HG03457 (cell line): ENCODE results near the gene ESPNL.

Source experiments
- ATAC-seq: cut with Tn5 transposase; IDR thresholded peaks from one replicate; pipeline ENCODE4 v1.9.1; 2021; ENCODE audit warnings: moderate number of reproducible peaks; ENCODE audit not compliant: unreplicated experiment

The ESPNL gene

GRCh38 chr2:238075397-238075796, 24.7 kb upstream of the ESPNL start:
- ATAC-seq, result no peak

- no peak for ATAC-seq
These were observed 22.8 kb upstream of the ESPNL start for GRCh38 chr2:238077292-238077691.

GRCh38 chr2:238079874-238080327, 20.2 kb upstream of the ESPNL start:
- ATAC-seq, result no peak

GRCh38 chr2:238080518-238080917, 19.6 kb upstream of the ESPNL start:
- ATAC-seq, result no peak

GRCh38 chr2:238081150-238081549, 19.0 kb upstream of the ESPNL start:
- no peak for ATAC-seq

GRCh38 chr2:238081561-238081960, 18.6 kb upstream of the ESPNL start:
- ATAC-seq, result no peak

GRCh38 chr2:238082151-238082550, 18.0 kb upstream of the ESPNL start:
- ATAC-seq, result no peak

GRCh38 chr2:238082827-238083226, 17.3 kb upstream of the ESPNL start:
- no peak for ATAC-seq

- ATAC-seq, result no peak
These were observed 16.2 kb upstream of the ESPNL start for GRCh38 chr2:238083919-238084318.

- no peak for ATAC-seq
These were observed 15.4 kb upstream of the ESPNL start for GRCh38 chr2:238084761-238085160.

- no peak for ATAC-seq
These were observed 14.2 kb upstream of the ESPNL start for GRCh38 chr2:238085899-238086298.

- no peak for ATAC-seq
These were observed 12.9 kb upstream of the ESPNL start for GRCh38 chr2:238087211-238087610.

GRCh38 chr2:238090887-238091286, 9.3 kb upstream of the ESPNL start:
- ATAC-seq, result no peak

- ATAC-seq, result no peak
These were observed 8.6 kb upstream of the ESPNL start for GRCh38 chr2:238091436-238092060.

- ATAC-seq, result no peak
These were observed 7.6 kb upstream of the ESPNL start for GRCh38 chr2:238092486-238093035.

- no peak for ATAC-seq
These were observed 6.7 kb upstream of the ESPNL start for GRCh38 chr2:238093181-238094140.

- ATAC-seq, result no peak
These were observed 5.6 kb upstream of the ESPNL start for GRCh38 chr2:238094438-238095022.

- no peak for ATAC-seq
These were observed 5.0 kb upstream of the ESPNL start for GRCh38 chr2:238095143-238095542.

GRCh38 chr2:238096311-238097011, 3.7 kb upstream of the ESPNL start:
- no peak for ATAC-seq

- no peak for ATAC-seq
These were observed 2.7 kb upstream of the ESPNL start for GRCh38 chr2:238097201-238097987.
